Spleen (tissue), 11 donors: Measurements from ENCODE around the gene AP5B1. TPM values are rescaled to one million over a fixed set of nuclear protein-coding genes. Genes with fewer than 3 reads are reported as not detected.

ENCODE experiments used
- DNase-seq: peaks from one replicate; pipeline ENCODE4 v3.0.0-alpha.2; 2020
- H3K27ac ChIP-seq, 8 donors: fragments of 200-600 bp; sonication (generic) in 7 of 8; 1 replicate in 4 of 8; 2 replicates in 4 of 8; pipeline versions ENCODE4 v1.5.0 to v1.8.0; 2016 to 2021; ENCODE audit warnings: inconsistent platforms in 4 of 8, mild to moderate bottlenecking in 4 of 8, moderate library complexity in 1 of 8
- H3K27me3 ChIP-seq, 7 donors: fragments of 200-600 bp; sonication (generic) in 6 of 7; replicated peaks in 1 of 7; 1 replicate in 4 of 7; 2 replicates in 3 of 7; pipeline versions ENCODE4 v1.5.0 to v1.8.0; 2016 to 2021; ENCODE audit warnings: inconsistent platforms in 3 of 7, mild to moderate bottlenecking in 1 of 7
- H3K36me3 ChIP-seq, 6 donors: fragments of 200-600 bp; sonication (generic) in 5 of 6; 1 replicate in 4 of 6; 2 replicates in 2 of 6; pipeline versions ENCODE4 v1.5.0 to v1.8.0; 2016 to 2021; ENCODE audit warnings: inconsistent platforms in 2 of 6
- H3K4me1 ChIP-seq, 6 donors: fragments of 200-600 bp; sonication (generic) in 5 of 6; 1 replicate in 3 of 6; 2 replicates in 3 of 6; pipeline versions ENCODE4 v1.5.0 to v1.8.0; 2016 to 2021; ENCODE audit warnings: inconsistent platforms in 3 of 6
- H3K4me3 ChIP-seq, 8 donors: fragments of 200-600 bp; sonication (generic) in 7 of 8; 1 replicate in 4 of 8; 2 replicates in 4 of 8; pipeline versions ENCODE4 v1.5.0 to v1.8.0; 2016 to 2021; ENCODE audit warnings: inconsistent platforms in 4 of 8, mild to moderate bottlenecking in 4 of 8, moderate library complexity in 2 of 8
- H3K9me3 ChIP-seq, 8 donors: fragments of 200-600 bp; sonication (generic) in 7 of 8; 1 replicate in 4 of 8; 2 replicates in 4 of 8; pipeline versions ENCODE4 v1.5.0 to v1.8.0; 2016 to 2021; ENCODE audit warnings: inconsistent platforms in 4 of 8
- CTCF ChIP-seq, 11 experiments: fragments of 200-600 bp in 7 of 11; fragments of 450-650 bp in 4 of 11; sonication (generic) in 4 of 11; IDR thresholded peaks in 8 of 11; conservative IDR thresholded peaks in 3 of 11; 1 replicate in 7 of 11; 2 replicates in 4 of 11; pipeline versions ENCODE4 v1.4.0 to v1.8.0; 2016 to 2021; ENCODE audit warnings: antibody characterized with exemption in 11 of 11, inconsistent platforms in 4 of 11, mild to moderate bottlenecking in 1 of 11
- POLR2A ChIP-seq, 3 donors: fragments of 450-650 bp; IDR thresholded peaks; one replicate each; pipeline ENCODE4 v1.5.1; 2017; ENCODE audit warnings: antibody characterized with exemption in 3 of 3, mild to moderate bottlenecking in 1 of 3
- POLR2AphosphoS5 ChIP-seq, 3 donors: sonication (generic); formaldehyde crosslinking; IDR thresholded peaks; one replicate each; pipeline ENCODE4 v1.5.1; 2017; ENCODE audit warnings: antibody characterized with exemption in 3 of 3
- WGBS, 5 donors: extraction: QIAGEN DNeasy Blood & Tissue Kit in 3 of 5; methylation state at CpG; one replicate each; pipeline versions ENCODE4 v1.1.5 to v1.1.7; 2013 to 2018; 5-methylcytosine and 5-hydroxymethylcytosine counted together
- intact Hi-C: fragments of 100-400 bp; cut with DNase I; formaldehyde crosslinking; loops from one replicate; pipeline ENCODE4 v1.15.0; 2023; ENCODE audit warnings: low total_unique reads
- polyA plus RNA-seq, 3 donors: library from polyadenylated mRNA; stranded (reverse); fragments of 200-250 nt; gene quantifications; one replicate each; pipeline ENCODE4 v1.2.1, GENCODE V29; 2013
- total RNA-seq, 7 donors: library from RNA; depleted of rRNA in 3 of 7; stranded (reverse); fragments of >200 nt in 3 of 7; fragmentation: NEBNext Ultra II Directional in 4 of 7; extraction: Animal tissue kit (Norgen Biotek cat#: 25700) in 4 of 7; gene quantifications; one replicate each; pipeline versions ENCODE4 v1.1.0 to v1.2.1, GENCODE V29; 2016 to 2021
- donor health status: healthy with polysubstance abuse.
- donor health status: DM: no; HTN: no; CAD: no; lungs with moderate emphysema.
- donor health status: DM: no; HTN: no; CAD: no.
- donor health status: Bipolar disorder and iron deficiency.
- donor health status: healthy.
- donor health status: DM: no; HTN: no; CAD: no.
- donor health status: DM: yes; HTN: yes; CAD: no.

The AP5B1 gene
- total and polyA plus RNA-seq, 10 donors = 2.8 to 58.9 (median 29.8) TPM

DNA sequence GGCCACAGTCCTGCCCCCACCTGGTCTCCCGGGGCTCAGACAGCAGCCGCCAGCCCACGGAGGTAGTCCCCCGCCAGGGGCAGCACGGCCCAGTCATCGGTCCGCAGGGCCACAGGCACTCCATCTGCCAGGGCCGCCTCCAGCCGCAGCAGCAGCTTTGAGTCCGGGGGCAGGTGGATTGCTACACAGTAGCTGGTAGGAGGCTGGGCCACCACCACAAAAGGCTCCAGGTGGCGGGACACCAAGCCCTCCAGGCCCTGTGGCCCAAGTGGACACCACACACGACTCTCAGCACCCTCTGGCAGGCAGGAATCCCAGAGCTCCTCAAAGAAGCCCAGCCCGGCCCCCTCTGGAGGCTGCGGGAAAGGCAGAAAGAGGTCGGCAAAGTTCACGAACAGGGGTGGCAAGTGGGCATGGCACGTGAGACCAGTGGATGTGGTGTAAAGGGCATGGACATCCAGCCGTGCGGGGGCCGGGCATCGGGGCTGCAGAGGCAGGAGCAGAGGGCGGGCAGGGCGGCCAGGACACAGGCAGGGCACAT is 2.9 kb downstream of the AP5B1 start:
- Histone ChIP-seq H3K36me3 (peaks cover 0 to 35% (median 22%) of the 10 kb centered on the region in 6 donors), H3K9me3 (no peaks in the 10 kb centered on the region), H3K27me3 (no peaks in the 10 kb centered on the region), H3K4me1 (peaks cover 9 to 81% (median 50%) of the 10 kb centered on the region in 6 donors), H3K4me3 (peak overlapping the region in 4 of 8 donors; percentile 84 to 99 (median 92)), H3K27ac (peak overlapping the region in 6 of 8 donors; percentile 89 to 97 (median 92))
- intact Hi-C loops = loop anchor here (10.0 kb wide), 1 partner anchor 53 kb away; the partner anchor contains the start of gene RNASEH2C
- TF ChIP-seq POLR2AphosphoS5 (IDR thresholded peaks at IDR 0.05) (peak in 1 of 3 donors; percentile 53), CTCF (IDR thresholded peaks at IDR 0.05 in 8 of 11, conservative IDR thresholded peaks at IDR 0.05 in 3 of 11) (no peak)
- 78 to 93% (median 82%) methylated on average over 19 to 23 of the region's 23 CpGs for WGBS, 5 donors
- peak; percentile 78 for DNase-seq

- Histone ChIP-seq H3K9me3 (no peaks in the 10 kb centered on the region), H3K27ac (peak overlapping the region in 7 of 8 donors; percentile 68 to 97 (median 91)), H3K4me1 (peaks cover 9 to 87% (median 50%) of the 10 kb centered on the region in 6 donors), H3K36me3 (peaks cover 0 to 35% (median 22%) of the 10 kb centered on the region in 6 donors), H3K27me3 (no peaks in the 10 kb centered on the region), H3K4me3 (peak overlapping the region in 4 of 8 donors; percentile 84 to 99 (median 92))
- DNase-seq = peak; percentile 33
- TF ChIP-seq POLR2A (IDR thresholded peaks at IDR 0.05) = no peak
- TF ChIP-seq CTCF (IDR thresholded peaks at IDR 0.05 in 8 of 11, conservative IDR thresholded peaks at IDR 0.05 in 3 of 11) = no peak
- TF ChIP-seq POLR2AphosphoS5 (IDR thresholded peaks at IDR 0.05) = no peak
- 78 to 92% (median 87%) methylated on average over 8 of the region's 8 CpGs for WGBS, 5 donors
- intact Hi-C loops = loop anchor here (10.0 kb wide), 1 partner anchor 52 kb away; the partner anchor contains the start of gene RNASEH2C
Measured at GRCh38 chr11:65777241-65777640, 3.5 kb downstream of the AP5B1 start.

DNA sequence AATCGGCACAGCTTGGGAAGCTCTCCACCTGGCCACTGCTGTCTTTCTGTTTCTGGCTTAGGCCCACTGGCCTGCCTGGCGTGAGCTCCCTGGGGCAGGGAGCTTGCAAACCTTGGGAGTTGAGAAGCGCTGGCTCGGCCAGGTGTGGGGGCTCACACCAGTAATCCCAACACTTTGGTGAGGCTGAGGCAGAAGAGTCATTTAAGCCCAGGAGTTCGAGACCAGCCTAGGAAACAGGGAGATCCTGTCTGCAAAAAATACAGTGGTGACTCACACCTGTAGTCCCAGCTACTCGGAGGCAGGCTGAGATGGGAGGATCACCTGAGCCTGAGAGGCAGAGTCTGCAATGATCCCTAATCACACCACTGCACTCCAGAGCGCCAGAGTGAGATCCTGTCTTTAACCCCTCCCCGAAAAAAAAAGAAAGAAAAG is 4.0 kb downstream of the AP5B1 start:
- Histone ChIP-seq H3K4me1 (peaks cover 9 to 83% (median 49%) of the 10 kb centered on the region in 6 donors), H3K36me3 (peaks cover 0 to 35% (median 22%) of the 10 kb centered on the region in 6 donors), H3K9me3 (no peaks in the 10 kb centered on the region), H3K27ac (peak overlapping the region in 7 of 8 donors; percentile 68 to 97 (median 91)), H3K4me3 (peak overlapping the region in 2 of 8 donors; percentile 8 to 97), H3K27me3 (no peaks in the 10 kb centered on the region)
- DNase-seq = peak; percentile 75
- WGBS, 5 donors = 76 to 92% (median 84%) methylated on average over 8 of the region's 8 CpGs
- TF ChIP-seq POLR2A (IDR thresholded peaks at IDR 0.05) = no peak
- TF ChIP-seq POLR2AphosphoS5 (IDR thresholded peaks at IDR 0.05) = no peak
- peak in 1 of 11 experiments; percentile 7 for TF ChIP-seq CTCF (IDR thresholded peaks at IDR 0.05 in 8 of 11, conservative IDR thresholded peaks at IDR 0.05 in 3 of 11)
- intact Hi-C loops = loop anchor here (10.0 kb wide), 1 partner anchor 52 kb away; the partner anchor contains the start of gene RNASEH2C

- no peaks in the 10 kb centered on the region for H3K27me3 ChIP-seq
- H3K9me3 ChIP-seq = no peaks in the 10 kb centered on the region
- TF ChIP-seq POLR2A (IDR thresholded peaks at IDR 0.05) (no peak), POLR2AphosphoS5 (IDR thresholded peaks at IDR 0.05) (peak; percentile 26 to 79 (median 45)), CTCF (IDR thresholded peaks at IDR 0.05 in 8 of 11, conservative IDR thresholded peaks at IDR 0.05 in 3 of 11) (no peak)
- peaks cover 0 to 35% (median 22%) of the 10 kb centered on the region in 6 donors for H3K36me3 ChIP-seq
- H3K4me1 ChIP-seq = peaks cover 9 to 78% (median 44%) of the 10 kb centered on the region in 6 donors
- intact Hi-C loops = loop anchor here (10.0 kb wide), 1 partner anchor 51 kb away; the partner anchor contains the start of gene RNASEH2C
- peak; percentile 82 for DNase-seq
- H3K4me3 ChIP-seq = peak overlapping the region in 2 of 8 donors; percentile 7 to 97
- WGBS, 5 donors = 40 to 76% (median 65%) methylated on average over 8 of the region's 8 CpGs
- peak overlapping the region in 7 of 8 donors; percentile 68 to 97 (median 91) for H3K27ac ChIP-seq
Measured at GRCh38 chr11:65776196-65776595, 4.6 kb downstream of the AP5B1 start.
